GM06990 (cell line): ENCODE data around the gene MAS1.
"Not testable (repeated sequence)": the region's sequence is repeated elsewhere in the genome, so short reads cannot be mapped to it uniquely, and the experiment has no call there.

ENCODE experiments used
- DNase-seq: peaks from one replicate; pipeline ENCODE4 v3.0.0-alpha.2; 2011; ENCODE audit not compliant: insufficient read length; ENCODE audit errors: extremely low read depth
- H3K27me3 ChIP-seq: replicated peaks from 2 replicates; pipeline ENCODE4 v1.6.0; 2011; ENCODE audit warnings: low read length; ENCODE audit not compliant: control insufficient read depth, insufficient read depth
- H3K36me3 ChIP-seq: 2 replicates; pipeline ENCODE4 v1.5.1; 2011; ENCODE audit warnings: low read length; ENCODE audit not compliant: control insufficient read depth, insufficient read depth
- H3K4me3 ChIP-seq: replicated peaks from 2 replicates; pipeline ENCODE4 v1.5.1; 2011; ENCODE audit warnings: low read depth, mild to moderate bottlenecking, control low read depth, low read length
- CTCF ChIP-seq: IDR thresholded peaks from 2 replicates; pipeline ENCODE4 v1.5.1; 2011; ENCODE audit warnings: low read length, control low read depth, mild to moderate bottlenecking, inconsistent platforms; ENCODE audit not compliant: insufficient read depth, poor library complexity, severe bottlenecking

Gene MAS1

DNA sequence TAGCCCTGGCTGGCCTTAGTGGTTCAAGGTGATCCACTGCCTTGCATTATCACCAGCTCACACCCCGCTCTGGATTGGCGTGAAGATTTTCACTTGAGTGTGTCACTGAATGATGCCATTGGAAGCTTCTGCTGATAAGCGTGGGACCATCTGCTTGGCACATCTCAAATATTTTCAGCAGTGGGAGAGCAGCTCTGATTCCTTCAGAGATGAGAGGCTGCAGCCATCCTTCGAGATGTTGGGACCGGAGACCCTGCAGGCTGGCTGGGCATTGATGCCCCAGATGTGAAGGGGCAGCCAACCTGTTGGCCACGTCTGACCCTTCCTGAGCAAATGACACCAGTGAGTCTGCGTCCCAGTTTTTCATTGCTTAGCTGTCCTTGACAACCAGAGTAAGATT is at the start of gene MAS1:
Gene MAS1 (plus strand): TSS at position 197 of the 400 bp plus-strand sequence. CDS start 15,968 bp downstream, outside the sequence.
- Histone ChIP-seq H3K4me3 (no peak within 1 kb of the TSS), H3K36me3 (no peaks in the 10 kb centered on the region), H3K27me3 (peaks cover 2% of the 10 kb centered on the region)
- no peak for TF ChIP-seq CTCF
- no peak for DNase-seq

GRCh38 chr6:159842035-159842434 is 48.8 kb upstream of the MAS1 start:
- DNase-seq, result no peak
- Histone ChIP-seq H3K4me3 (no peak overlapping the region), H3K36me3 (no peaks in the 10 kb centered on the region), H3K27me3 (peaks cover 1% of the 10 kb centered on the region; the same call in 1 of the 2 replicates)
- TF ChIP-seq CTCF, result peak; percentile 27

DNA sequence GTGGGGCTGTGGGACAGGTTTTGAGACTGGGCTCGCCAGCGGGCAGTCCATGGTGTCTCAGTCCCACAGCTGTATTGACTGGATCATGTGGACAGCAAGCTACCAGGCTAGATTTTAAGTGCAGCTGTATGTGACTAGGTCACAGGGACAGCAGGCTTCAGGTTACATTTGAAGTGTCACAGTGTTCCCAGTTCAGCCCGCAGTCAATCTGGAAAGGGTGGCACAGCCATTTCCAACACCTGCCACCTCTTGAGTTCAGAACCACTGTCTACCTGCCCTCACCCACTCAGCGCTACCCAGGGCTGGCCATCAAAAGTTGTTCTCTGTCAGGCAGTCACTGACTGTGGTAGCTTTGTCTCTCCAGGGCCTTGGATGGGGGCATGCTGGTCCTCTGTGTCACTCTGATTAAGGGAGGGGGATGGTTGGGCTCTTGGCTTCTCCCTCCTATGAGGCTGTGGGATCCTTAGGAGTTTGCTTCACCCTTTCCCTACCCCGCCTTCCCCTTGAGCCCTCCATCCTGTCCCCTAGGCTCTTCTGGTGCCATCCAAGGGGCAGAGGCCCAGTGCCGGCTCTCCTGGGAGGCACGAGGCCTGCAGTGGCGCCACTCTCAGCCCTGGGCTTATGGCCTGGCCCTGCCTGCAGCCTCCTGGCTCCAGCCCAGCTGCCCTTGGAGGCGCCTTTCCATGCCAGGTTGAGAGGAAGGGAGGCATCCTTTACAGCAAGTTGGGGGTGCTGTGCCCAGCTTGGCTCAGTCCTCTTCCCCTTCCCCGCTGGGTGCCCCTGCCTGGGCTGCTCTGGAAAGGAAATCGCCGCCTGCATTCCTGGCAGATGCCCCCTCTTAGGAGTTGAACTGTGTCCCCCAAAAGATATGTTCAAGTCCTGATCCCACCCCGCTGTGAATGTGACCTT is 45.8 kb upstream of the MAS1 start:
- H3K4me3 ChIP-seq, result no peak overlapping the region
- H3K27me3 ChIP-seq, result no peaks in the 10 kb centered on the region
- H3K36me3 ChIP-seq, result no peaks in the 10 kb centered on the region
- DNase-seq, result no peak
- no peak for TF ChIP-seq CTCF

GRCh38 chr6:159848552-159848951 is 42.2 kb upstream of the MAS1 start:
- H3K27me3 ChIP-seq, DNase-seq, H3K4me3 ChIP-seq, H3K36me3 ChIP-seq: not testable (repeated sequence)

DNA sequence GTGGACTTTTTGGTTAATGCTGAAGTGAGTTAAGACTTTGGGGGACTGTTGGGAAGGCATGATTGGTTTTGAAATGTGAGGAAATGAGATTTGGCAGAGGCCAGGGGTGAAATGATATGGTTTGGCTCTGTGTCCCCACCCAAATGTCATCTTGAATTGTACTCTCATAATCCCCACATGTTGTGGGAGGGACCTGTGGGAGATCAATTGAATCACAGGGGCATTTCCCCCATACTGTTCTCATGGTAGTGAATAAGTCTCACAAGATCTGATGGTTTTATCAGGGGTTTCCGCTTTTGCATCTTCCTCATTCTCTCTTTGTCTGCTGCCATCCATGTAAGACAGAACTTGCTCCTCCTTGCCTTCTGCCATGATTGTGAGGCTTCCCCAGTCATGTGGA is 40.9 kb upstream of the MAS1 start:
- not testable (repeated sequence) for DNase-seq, H3K36me3 ChIP-seq, H3K4me3 ChIP-seq, H3K27me3 ChIP-seq

DNA sequence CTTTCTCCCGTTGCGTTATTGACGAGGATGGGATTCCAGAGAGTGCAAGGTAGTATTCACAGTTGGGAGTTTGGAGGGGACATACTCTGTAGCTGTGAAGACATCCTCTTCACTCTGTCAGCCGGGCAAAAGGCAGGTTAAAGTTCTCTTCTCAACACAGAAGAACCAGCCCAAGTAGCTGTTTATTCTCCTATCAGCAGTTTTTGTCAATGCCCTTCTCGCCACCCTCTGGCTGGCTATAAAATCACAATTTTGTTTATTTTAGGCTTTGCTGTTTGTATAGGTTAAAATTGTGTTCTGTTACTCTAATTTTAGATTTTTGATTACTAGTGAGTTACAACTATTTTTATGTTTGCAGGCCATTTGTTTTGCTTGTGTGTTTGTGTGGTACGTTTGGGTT is 37.9 kb upstream of the MAS1 start:
- peak; percentile 27 for TF ChIP-seq CTCF
- Histone ChIP-seq H3K4me3 (no peak overlapping the region), H3K36me3 (no peaks in the 10 kb centered on the region), H3K27me3 (no peaks in the 10 kb centered on the region)
- no peak for DNase-seq
